Panc1 (cell line): Measurements from ENCODE around the gene ADAM23. TPM values are rescaled to one million over a fixed set of nuclear protein-coding genes. Genes with fewer than 3 reads are reported as not detected.

Experiments
- ATAC-seq: fragments of 200-7000 bp; cut with Tn5 transposase; 2 replicates; pipeline ENCODE4 v1.9.1; 2020; ENCODE audit warnings: mild to moderate bottlenecking, moderate library complexity
- BruUV-seq: library from RNA; stranded (reverse); fragments of 400-500 nt; replicated peaks from 2 replicates; lab custom pipeline; 2021; lab: Mats Ljungman, UMichigan
- CTCF ChIA-PET: fragments of 300-600 bp; sonication (Branson Sonifier 250); formaldehyde crosslinking; loops from one replicate; lab custom pipeline; 2022; ENCODE audit warnings: antibody characterized with exemption; lab: Charles Lee
- POLR2A ChIA-PET: fragments of 300-600 bp; sonication (Branson Sonifier 250); formaldehyde crosslinking; loops from one replicate; lab custom pipeline; 2022; ENCODE audit warnings: antibody characterized with exemption; lab: Charles Lee
- DNase-seq: peaks from one replicate; pipeline ENCODE4 v3.0.0-alpha.2; 2010; ENCODE audit warnings: low read depth, low spot score
- H3K27ac ChIP-seq: 2 replicates; pipeline ENCODE4 v1.5.1; 2011; ENCODE audit warnings: mild to moderate bottlenecking, low read length, inconsistent platforms
- H3K27me3 ChIP-seq: fragments of 200-500 bp; sonication (Bioruptor generic); 2 replicates; pipeline ENCODE4 v1.6.0; 2014; ENCODE audit warnings: low read length, inconsistent platforms; ENCODE audit not compliant: control insufficient read depth, insufficient read depth
- H3K36me3 ChIP-seq: fragments of 200-500 bp; sonication (Bioruptor generic); 2 replicates; pipeline ENCODE4 v1.5.1; 2014; ENCODE audit warnings: inconsistent platforms, mild to moderate bottlenecking, low read length, moderate library complexity; ENCODE audit not compliant: control insufficient read depth, insufficient read depth
- H3K4me1 ChIP-seq: 2 replicates; pipeline ENCODE4 v1.5.1; 2011; ENCODE audit warnings: inconsistent platforms, mild to moderate bottlenecking, low read length, moderate library complexity; ENCODE audit not compliant: control insufficient read depth, insufficient read depth
- H3K4me3 ChIP-seq, 2 experiments: 2 replicates each; pipeline ENCODE4 v1.5.1; 2011 to 2012; ENCODE audit warnings: low read depth in 2 of 2, low read length in 2 of 2, mild to moderate bottlenecking in 2 of 2, inconsistent platforms in 1 of 2, moderate library complexity in 1 of 2
- H3K9me3 ChIP-seq: fragments of 200-500 bp; sonication (Bioruptor generic); 2 replicates; pipeline ENCODE4 v1.5.1; 2014; ENCODE audit warnings: low read depth, mild to moderate bottlenecking, inconsistent platforms, low read length, moderate library complexity; ENCODE audit not compliant: control insufficient read depth, insufficient read depth
- CTCF ChIP-seq: fragments of 450-650 bp; IDR thresholded peaks from 2 replicates; pipeline ENCODE4 v1.5.1; 2017; ENCODE audit warnings: mild to moderate bottlenecking
- POLR2AphosphoS5 ChIP-seq: IDR thresholded peaks from 2 replicates; pipeline ENCODE4 v1.6.1; 2012; ENCODE audit warnings: mild to moderate bottlenecking, low read depth, low read length, moderate library complexity
- REST ChIP-seq, 2 experiments: IDR thresholded peaks; 2 replicates each; pipeline ENCODE4 v1.6.1; 2011 to 2012; ENCODE audit warnings: low read depth in 2 of 2, control low read depth in 1 of 2, low read length in 1 of 2, mild to moderate bottlenecking in 1 of 2, moderate library complexity in 1 of 2; ENCODE audit not compliant: insufficient read depth in 1 of 2
- SIN3A ChIP-seq: IDR thresholded peaks from 2 replicates; pipeline ENCODE4 v1.6.1; 2012; ENCODE audit warnings: low read depth, mild to moderate bottlenecking, low read length, moderate library complexity, borderline replicate concordance; ENCODE audit not compliant: insufficient read depth
- TCF7L2 ChIP-seq: IDR thresholded peaks from 2 replicates; pipeline ENCODE4 v1.6.1; 2011; ENCODE audit warnings: mild to moderate bottlenecking, low read depth, low read length, inconsistent platforms
- in situ Hi-C: cut with HindIII; loops from 2 replicates; pipeline ENCODE4 v1.10.0; 2016; ENCODE audit warnings: low sequenced_read_pairs, low pct_unique_long_range_greater_than_20kb
- intact Hi-C: fragments of 100-400 bp; cut with micrococcal nuclease; formaldehyde crosslinking; loops from one replicate; pipeline ENCODE4 v1.10.0; 2022; ENCODE audit not compliant: unreplicated experiment
- total RNA-seq: library from RNA; stranded (reverse); gene quantifications from one replicate; pipeline ENCODE4 v1.2.1, GENCODE V29; 2021; ENCODE audit not compliant: unreplicated experiment

Gene ADAM23
- total RNA-seq, 1 experiment from 2014 or later = 0.18 TPM

- TF ChIP-seq SIN3A = no peak
- TF ChIP-seq REST (IDR thresholded peaks at IDR 0.05; ENCODE audit: insufficient read depth in 1 of 2, low read depth in 2 of 2, low read length in 1 of 2) = no peak
- TF ChIP-seq TCF7L2 = no peak
- no peak for TF ChIP-seq POLR2AphosphoS5
- no peak for TF ChIP-seq CTCF
- intact Hi-C loops = no loop called here
- Histone ChIP-seq H3K9me3 (no peaks in the 10 kb centered on the region), H3K27ac (no peak overlapping the region), H3K36me3 (no peaks in the 10 kb centered on the region), H3K27me3 (no peaks in the 10 kb centered on the region; the same call in 1 of the 2 replicates), H3K4me3 (no peak overlapping the region), H3K4me1 (no peaks in the 10 kb centered on the region)
- ATAC-seq (no peak), DNase-seq (no peak)
- in situ Hi-C loops = no loop called here
- ChIA-PET CTCF (no interaction called here), POLR2A (no interaction called here)
- no TSS peak for BruUV-seq
Measured at GRCh38 chr2:206515580-206515979, 72.2 kb downstream of the ADAM23 start.

- no TSS peak for BruUV-seq
- H3K27me3 ChIP-seq = no peaks in the 10 kb centered on the region
- CTCF ChIA-PET = no interaction called here
- H3K36me3 ChIP-seq = no peaks in the 10 kb centered on the region
- no peak overlapping the region for H3K4me3 ChIP-seq
- no peaks in the 10 kb centered on the region for H3K4me1 ChIP-seq
- in situ Hi-C loops (no loop called here), intact Hi-C loops (no loop called here)
- no peak for TF ChIP-seq TCF7L2
- DNase-seq (no peak), ATAC-seq (no peak)
- H3K9me3 ChIP-seq = no peaks in the 10 kb centered on the region
- POLR2A ChIA-PET = no interaction called here
- H3K27ac ChIP-seq = no peak overlapping the region
Measured at GRCh38 chr2:206518997-206519396, 75.7 kb downstream of the ADAM23 start.

- DNase-seq (no peak), ATAC-seq (no peak)
- ChIA-PET CTCF (no interaction called here), POLR2A (no interaction called here)
- no peak for TF ChIP-seq POLR2AphosphoS5
- TF ChIP-seq REST (IDR thresholded peaks at IDR 0.05; ENCODE audit: insufficient read depth in 1 of 2, low read depth in 2 of 2, low read length in 1 of 2) = no peak
- TF ChIP-seq SIN3A = no peak
- TF ChIP-seq CTCF = no peak
- H3K4me3 ChIP-seq = no peak overlapping the region
- H3K27ac ChIP-seq = no peak overlapping the region
- no peaks in the 10 kb centered on the region for H3K9me3 ChIP-seq
- H3K36me3 ChIP-seq = no peaks in the 10 kb centered on the region
- intact Hi-C loops = no loop called here
- no peaks in the 10 kb centered on the region for H3K27me3 ChIP-seq
- no TSS peak for BruUV-seq
- no peaks in the 10 kb centered on the region for H3K4me1 ChIP-seq
- in situ Hi-C loops = no loop called here
Measured at GRCh38 chr2:206520450-206520849, 77.1 kb downstream of the ADAM23 start.
